HFFc6 (cell line): ENCODE results near the gene CELF2. TPM values are rescaled to one million over a fixed set of nuclear protein-coding genes. Genes with fewer than 3 reads are reported as not detected.

Experiments
- DNase-seq: peaks from one replicate; pipeline ENCODE4 v3.0.0-alpha.2; 2018
- H3K27ac Mint-ChIP-seq: 2 replicates; pipeline ENCODE4 v1.8.0; 2020; ENCODE audit warnings: mild to moderate bottlenecking, mixed read lengths
- H3K27me3 Mint-ChIP-seq: 2 replicates; pipeline ENCODE4 v1.8.0; 2021; ENCODE audit warnings: mild to moderate bottlenecking, moderate library complexity, mixed read lengths; ENCODE audit not compliant: insufficient read depth
- H3K36me3 Mint-ChIP-seq: 2 replicates; pipeline ENCODE4 v1.8.0; 2021; ENCODE audit warnings: low read depth, mixed read lengths
- H3K4me1 Mint-ChIP-seq: 2 replicates; pipeline ENCODE4 v1.8.0; 2020; ENCODE audit warnings: low read depth, mixed read lengths
- H3K4me3 Mint-ChIP-seq: 2 replicates; pipeline ENCODE4 v1.8.0; 2020; ENCODE audit warnings: mild to moderate bottlenecking, moderate library complexity, mixed read lengths
- H3K9me3 Mint-ChIP-seq: 2 replicates; pipeline ENCODE4 v1.8.0; 2020; ENCODE audit warnings: mild to moderate bottlenecking, mixed read lengths
- total RNA-seq, 6 experiments: library from RNA; stranded (reverse); fragmentation: NEBNext Ultra II Directional; extraction: Animal tissue kit (Norgen Biotek cat#: 25700); gene quantifications; 2 replicates in 1 of 6; 3 replicates in 5 of 6; pipeline ENCODE4 v1.2.3, GENCODE V29; 2021
- TF ChIP-seq, protein P1 (sequence below): fragments of 200-600 bp; sonication (generic); IDR thresholded peaks from 2 replicates; pipeline ENCODE4 v1.5.0; 2021; ENCODE audit warnings: antibody characterized with exemption, mild to moderate bottlenecking

Gene CELF2
- total RNA-seq, 6 experiments from 2014 or later = 2.7 to 5.2 (median 3.5) TPM

DNA sequence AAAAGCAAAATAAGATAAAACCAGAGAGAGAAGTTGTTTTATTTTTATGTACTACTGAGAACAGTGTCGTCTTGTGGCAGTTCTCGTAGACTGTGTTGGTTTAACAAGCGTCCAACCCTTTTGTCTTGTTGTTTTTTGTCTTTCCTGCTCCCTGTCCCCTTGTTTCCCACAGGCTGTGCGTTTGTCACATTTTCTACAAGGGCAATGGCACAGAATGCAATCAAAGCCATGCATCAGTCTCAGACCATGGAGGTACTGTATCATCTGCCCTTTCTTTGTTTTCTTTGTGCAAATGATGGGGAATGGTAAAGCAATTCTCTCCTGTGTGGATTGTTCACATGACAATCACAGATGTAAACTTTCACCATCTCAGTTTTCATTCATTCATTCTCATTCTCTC is 248.8 kb downstream of the CELF2 start:
- TF ChIP-seq, protein P1, sequence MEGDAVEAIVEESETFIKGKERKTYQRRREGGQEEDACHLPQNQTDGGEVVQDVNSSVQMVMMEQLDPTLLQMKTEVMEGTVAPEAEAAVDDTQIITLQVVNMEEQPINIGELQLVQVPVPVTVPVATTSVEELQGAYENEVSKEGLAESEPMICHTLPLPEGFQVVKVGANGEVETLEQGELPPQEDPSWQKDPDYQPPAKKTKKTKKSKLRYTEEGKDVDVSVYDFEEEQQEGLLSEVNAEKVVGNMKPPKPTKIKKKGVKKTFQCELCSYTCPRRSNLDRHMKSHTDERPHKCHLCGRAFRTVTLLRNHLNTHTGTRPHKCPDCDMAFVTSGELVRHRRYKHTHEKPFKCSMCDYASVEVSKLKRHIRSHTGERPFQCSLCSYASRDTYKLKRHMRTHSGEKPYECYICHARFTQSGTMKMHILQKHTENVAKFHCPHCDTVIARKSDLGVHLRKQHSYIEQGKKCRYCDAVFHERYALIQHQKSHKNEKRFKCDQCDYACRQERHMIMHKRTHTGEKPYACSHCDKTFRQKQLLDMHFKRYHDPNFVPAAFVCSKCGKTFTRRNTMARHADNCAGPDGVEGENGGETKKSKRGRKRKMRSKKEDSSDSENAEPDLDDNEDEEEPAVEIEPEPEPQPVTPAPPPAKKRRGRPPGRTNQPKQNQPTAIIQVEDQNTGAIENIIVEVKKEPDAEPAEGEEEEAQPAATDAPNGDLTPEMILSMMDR = no peak
- no peak for DNase-seq
- Mint-ChIP-seq H3K36me3 (no peaks in the 10 kb centered on the region), H3K9me3 (no peaks in the 10 kb centered on the region), H3K27me3 (no peaks in the 10 kb centered on the region; the same call in 1 of the 2 replicates), H3K4me1 (no peaks in the 10 kb centered on the region), H3K4me3 (no peak overlapping the region), H3K27ac (no peak overlapping the region; the same call in 1 of the 2 replicates)

DNA sequence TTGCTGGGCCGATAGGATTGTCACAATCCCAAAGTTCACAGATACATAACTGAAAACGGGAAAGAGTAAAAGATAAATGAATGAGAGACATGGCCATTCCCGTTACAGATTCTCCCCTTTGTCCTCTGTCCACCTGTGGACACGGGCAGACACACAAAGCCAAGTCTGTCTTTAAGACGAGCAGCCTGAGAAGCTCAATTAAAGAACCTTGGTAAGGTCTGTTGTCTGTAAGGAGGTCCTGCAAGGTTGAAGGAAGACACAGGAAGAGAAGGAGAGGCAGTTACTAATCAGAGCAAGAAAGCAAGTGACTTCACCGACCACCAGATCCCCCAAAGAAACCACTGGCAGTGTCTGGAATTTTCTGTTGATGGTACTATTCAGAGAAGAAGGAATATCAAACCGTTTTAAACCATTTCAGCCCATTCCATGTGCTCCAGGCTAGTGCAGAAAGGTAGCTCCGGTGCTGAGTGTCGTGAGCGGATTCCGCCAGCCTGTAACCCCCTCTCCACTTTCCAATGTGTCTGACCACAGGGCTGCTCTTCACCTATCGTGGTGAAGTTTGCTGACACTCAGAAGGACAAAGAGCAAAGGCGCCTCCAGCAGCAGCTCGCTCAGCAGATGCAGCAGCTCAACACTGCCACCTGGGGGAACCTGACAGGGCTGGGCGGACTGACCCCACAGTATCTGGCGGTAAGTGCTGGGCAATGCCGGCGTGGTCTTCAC is 252.6 kb downstream of the CELF2 start:
- Mint-ChIP-seq H3K9me3 (no peaks in the 10 kb centered on the region), H3K4me3 (no peak overlapping the region), H3K4me1 (no peaks in the 10 kb centered on the region; the same call in 1 of the 2 replicates), H3K27me3 (no peaks in the 10 kb centered on the region; the same call in 1 of the 2 replicates), H3K27ac (no peak overlapping the region), H3K36me3 (no peaks in the 10 kb centered on the region)
- TF ChIP-seq, protein P1 = peak; percentile 79
- DNase-seq = peak; percentile 7

DNA sequence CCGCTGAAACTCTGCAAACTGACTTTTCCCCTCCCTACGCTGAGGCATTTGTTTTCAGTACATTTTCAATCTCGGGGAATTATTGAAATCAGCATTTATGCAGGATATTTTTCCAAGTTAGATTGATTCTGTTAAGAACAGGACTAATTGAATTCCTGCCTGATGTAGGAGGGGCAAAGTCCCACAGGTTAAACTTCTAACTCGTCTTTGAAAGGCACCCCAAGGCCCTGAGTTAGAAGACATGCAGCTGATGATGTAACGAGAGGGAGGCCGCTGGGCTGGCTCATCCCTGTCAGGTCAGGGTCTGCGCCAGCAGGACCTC is 253.1 kb downstream of the CELF2 start:
- H3K4me3 Mint-ChIP-seq = no peak overlapping the region
- TF ChIP-seq, protein P1 = peak; percentile 14
- H3K27me3 Mint-ChIP-seq = peaks cover 2% of the 10 kb centered on the region
- H3K27ac Mint-ChIP-seq = no peak overlapping the region
- H3K9me3 Mint-ChIP-seq = no peaks in the 10 kb centered on the region
- no peaks in the 10 kb centered on the region; the same call in 1 of the 2 replicates for H3K4me1 Mint-ChIP-seq
- H3K36me3 Mint-ChIP-seq = no peaks in the 10 kb centered on the region
- no peak for DNase-seq

DNA sequence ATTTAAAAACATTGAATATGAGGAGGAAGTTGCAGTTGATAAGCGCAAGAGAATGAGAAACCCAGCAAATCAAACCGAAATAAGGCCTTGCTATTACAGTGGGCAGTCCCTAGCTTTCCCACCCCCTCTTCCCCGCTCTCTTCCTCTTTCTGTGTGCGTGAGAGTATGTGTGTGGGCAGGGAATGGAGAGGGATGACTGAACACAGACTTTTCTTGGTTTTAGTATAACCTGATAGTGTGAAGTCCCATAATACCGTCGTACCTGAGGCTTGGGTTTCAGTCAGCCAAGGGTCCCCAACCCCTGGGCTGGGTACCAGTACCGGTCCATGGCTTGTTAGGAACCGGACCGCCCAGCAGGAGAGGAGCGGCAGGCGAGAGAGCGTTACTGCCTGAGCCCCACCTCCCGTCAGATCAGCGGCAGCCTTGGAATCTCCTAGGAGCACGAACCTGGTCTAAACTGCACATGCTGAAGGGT is 255.3 kb downstream of the CELF2 start:
- H3K36me3 Mint-ChIP-seq = no peaks in the 10 kb centered on the region
- peaks cover 4% of the 10 kb centered on the region; the same call in 1 of the 2 replicates for H3K9me3 Mint-ChIP-seq
- no peak overlapping the region for H3K27ac Mint-ChIP-seq
- no peak overlapping the region for H3K4me3 Mint-ChIP-seq
- H3K27me3 Mint-ChIP-seq = peaks cover 6% of the 10 kb centered on the region
- TF ChIP-seq, protein P1 = no peak
- no peak for DNase-seq
- no peaks in the 10 kb centered on the region; the same call in 1 of the 2 replicates for H3K4me1 Mint-ChIP-seq

DNA sequence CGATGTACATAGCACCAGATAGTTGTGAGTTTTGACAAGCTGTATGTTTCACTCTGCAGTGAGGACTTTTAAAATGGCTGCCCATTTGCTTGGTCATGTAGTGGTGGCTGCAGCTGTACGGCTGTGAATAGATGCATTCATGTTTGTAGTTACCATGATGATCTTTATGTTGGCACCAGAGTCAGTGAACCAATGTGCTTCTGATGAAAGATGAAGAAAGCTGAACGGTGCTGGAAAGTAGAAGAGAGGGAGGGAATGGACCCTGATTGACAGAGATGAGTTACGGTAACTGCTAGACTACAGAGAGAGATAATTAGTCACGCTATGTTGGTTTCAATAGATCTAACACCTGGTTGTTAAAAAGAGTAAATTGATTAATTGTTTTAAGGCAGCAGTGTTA is 256.8 kb downstream of the CELF2 start:
- Mint-ChIP-seq H3K4me1 (no peaks in the 10 kb centered on the region; the same call in 1 of the 2 replicates), H3K27me3 (peaks cover 6% of the 10 kb centered on the region), H3K36me3 (no peaks in the 10 kb centered on the region), H3K9me3 (peaks cover 4% of the 10 kb centered on the region; the same call in 1 of the 2 replicates), H3K4me3 (no peak overlapping the region), H3K27ac (no peak overlapping the region)
- no peak for DNase-seq
- TF ChIP-seq, protein P1 = no peak
